ENCODE results near the gene ARHGAP24. TPM values are rescaled to one million over a fixed set of nuclear protein-coding genes. Genes with fewer than 3 reads are reported as not detected.
"Not testable (repeated sequence)": the region's sequence is repeated elsewhere in the genome, so short reads cannot be mapped to it uniquely, and the experiment has no call there.

The ARHGAP24 gene
- total and polyA plus RNA-seq, 12 donors, result 0.72 to 53.4 (median 4.4) TPM

DNA sequence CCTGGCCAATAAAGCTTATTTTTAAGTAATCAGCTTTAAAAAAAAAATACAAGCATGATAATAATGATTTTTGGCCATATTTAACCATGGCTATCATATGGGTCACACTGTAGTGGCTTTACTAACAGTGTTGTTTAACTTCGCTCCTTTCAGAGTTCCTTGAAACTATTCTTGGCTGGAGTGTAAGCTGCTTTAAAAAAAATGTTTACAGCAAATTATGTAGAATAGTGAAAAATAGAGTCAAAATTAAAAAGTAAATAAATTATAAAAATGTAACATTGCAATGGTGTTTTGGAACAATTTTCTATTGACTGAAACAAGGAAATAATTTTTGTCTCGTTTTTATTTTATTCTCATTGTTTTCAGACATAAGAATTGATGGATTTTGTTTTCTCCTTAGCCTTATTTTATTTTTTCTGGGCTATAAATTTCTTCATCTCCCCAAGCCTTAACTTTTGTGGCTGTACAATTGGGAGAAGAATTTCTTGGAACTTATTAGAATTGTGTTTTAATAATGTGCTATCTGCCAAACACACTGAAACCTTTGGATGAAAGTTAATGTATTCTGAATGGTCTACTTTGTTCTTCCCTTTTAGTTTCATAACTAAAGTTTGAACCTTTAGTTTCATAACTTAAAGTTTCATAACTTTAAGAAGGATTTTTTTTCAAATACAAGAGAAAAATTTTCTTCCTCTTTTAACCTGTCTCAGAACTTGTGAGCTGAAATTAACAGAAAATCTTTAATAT is 182.0 kb downstream of the ARHGAP24 start:
- Histone ChIP-seq H3K9me3 (replicated peaks in 1 of 3) (no peaks in the 10 kb centered on the region), H3K27ac (no peak overlapping the region), H3K4me1 (replicated peaks in 1 of 2) (no peaks in the 10 kb centered on the region), H3K27me3 (no peaks in the 10 kb centered on the region), H3K36me3 (replicated peaks in 1 of 2) (no peaks in the 10 kb centered on the region), H3K4me3 (no peak overlapping the region)
- DNase-seq, result no peak
- 67 to 77% (median 71%) methylated on average over 2 of the region's 2 CpGs for WGBS, 4 donors
- no peak for TF ChIP-seq POLR2A (IDR thresholded peaks at IDR 0.05)
- TF ChIP-seq, protein P1, sequence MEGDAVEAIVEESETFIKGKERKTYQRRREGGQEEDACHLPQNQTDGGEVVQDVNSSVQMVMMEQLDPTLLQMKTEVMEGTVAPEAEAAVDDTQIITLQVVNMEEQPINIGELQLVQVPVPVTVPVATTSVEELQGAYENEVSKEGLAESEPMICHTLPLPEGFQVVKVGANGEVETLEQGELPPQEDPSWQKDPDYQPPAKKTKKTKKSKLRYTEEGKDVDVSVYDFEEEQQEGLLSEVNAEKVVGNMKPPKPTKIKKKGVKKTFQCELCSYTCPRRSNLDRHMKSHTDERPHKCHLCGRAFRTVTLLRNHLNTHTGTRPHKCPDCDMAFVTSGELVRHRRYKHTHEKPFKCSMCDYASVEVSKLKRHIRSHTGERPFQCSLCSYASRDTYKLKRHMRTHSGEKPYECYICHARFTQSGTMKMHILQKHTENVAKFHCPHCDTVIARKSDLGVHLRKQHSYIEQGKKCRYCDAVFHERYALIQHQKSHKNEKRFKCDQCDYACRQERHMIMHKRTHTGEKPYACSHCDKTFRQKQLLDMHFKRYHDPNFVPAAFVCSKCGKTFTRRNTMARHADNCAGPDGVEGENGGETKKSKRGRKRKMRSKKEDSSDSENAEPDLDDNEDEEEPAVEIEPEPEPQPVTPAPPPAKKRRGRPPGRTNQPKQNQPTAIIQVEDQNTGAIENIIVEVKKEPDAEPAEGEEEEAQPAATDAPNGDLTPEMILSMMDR (IDR thresholded peaks at IDR 0.05), result no peak
- intact Hi-C loops (cut with DNase I), result no loop called here

DNA sequence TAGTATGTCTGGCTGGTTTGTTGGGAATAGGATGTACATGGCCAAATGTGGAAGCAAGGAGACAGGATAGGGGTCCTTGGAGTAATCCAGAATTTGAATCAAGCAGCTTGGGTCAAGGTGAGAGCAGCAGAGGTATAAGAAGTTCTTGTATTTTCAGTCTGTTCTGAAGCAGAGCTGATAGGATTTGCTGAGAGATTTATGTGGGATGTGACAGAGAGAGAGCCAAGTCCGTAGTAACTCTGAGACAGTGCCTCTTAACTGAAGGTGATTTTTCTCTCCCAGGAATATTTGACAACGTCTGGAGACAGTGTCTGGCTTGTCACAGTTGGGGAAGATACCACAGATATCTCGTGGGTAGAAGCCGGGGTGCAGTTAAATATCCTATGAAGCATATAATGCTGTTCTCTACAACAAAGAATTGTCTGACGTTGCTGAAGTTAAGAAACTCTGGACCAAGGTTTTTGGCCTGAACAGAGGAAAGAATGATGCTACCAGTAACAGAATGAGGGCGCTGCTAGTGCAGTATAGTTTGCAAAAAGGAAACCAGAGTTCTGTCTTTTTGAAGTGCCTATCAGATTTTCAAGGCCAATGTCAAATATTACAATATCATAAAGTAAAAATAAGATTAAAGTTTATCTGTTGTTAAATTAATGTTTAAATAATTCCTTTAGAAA is 184.0 kb downstream of the ARHGAP24 start:
- Histone ChIP-seq H3K9me3 (replicated peaks in 1 of 3) (no peaks in the 10 kb centered on the region), H3K27me3 (no peaks in the 10 kb centered on the region), H3K36me3 (replicated peaks in 1 of 2) (no peaks in the 10 kb centered on the region), H3K4me1 (replicated peaks in 1 of 2) (no peaks in the 10 kb centered on the region), H3K4me3 (no peak overlapping the region), H3K27ac (no peak overlapping the region)
- TF ChIP-seq, protein P1 (IDR thresholded peaks at IDR 0.05), result no peak
- no peak for TF ChIP-seq POLR2A (IDR thresholded peaks at IDR 0.05)
- WGBS, 4 donors, result 38 to 49% (median 45%) methylated on average over 6 of the region's 6 CpGs
- intact Hi-C loops (cut with DNase I), result no loop called here
- DNase-seq, result no peak

DNA sequence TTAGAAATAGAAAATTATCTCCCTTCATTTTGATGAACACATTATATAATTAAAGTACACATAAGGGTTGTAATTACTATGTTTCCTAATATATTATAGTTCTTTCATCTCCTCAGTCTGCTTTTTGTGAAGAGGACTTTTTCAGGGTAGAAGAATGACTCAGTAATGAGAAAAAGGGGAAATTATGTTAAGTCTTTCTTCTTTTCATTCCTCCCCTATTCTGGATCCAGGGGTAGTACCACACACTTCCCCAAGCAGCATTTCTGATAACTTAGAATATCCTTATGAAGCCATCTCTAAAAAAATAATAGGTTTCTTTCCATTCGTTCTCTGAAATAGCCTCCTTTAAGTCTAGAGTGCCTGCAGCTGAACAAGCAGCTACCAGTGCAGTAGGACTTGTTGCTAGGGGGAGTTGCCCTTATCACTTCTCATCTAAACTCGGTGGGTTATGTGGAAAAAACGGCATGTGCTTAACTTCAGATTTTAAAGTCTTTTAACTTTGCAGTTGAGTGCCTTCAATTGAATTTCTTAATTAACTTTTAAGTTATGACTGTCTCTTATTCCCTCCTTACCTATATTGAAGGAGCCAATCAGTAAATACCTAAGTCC is 184.8 kb downstream of the ARHGAP24 start:
- H3K27ac ChIP-seq, result peak overlapping the region in 1 of 5 donors; percentile 29
- TF ChIP-seq, protein P1 (IDR thresholded peaks at IDR 0.05), result no peak
- no peak for TF ChIP-seq POLR2A (IDR thresholded peaks at IDR 0.05)
- 47 to 56% (median 51%) methylated on average over 3 of the region's 3 CpGs for WGBS, 4 donors
- H3K4me1 ChIP-seq (replicated peaks in 1 of 2), result no peaks in the 10 kb centered on the region
- no peaks in the 10 kb centered on the region for H3K27me3 ChIP-seq
- intact Hi-C loops (cut with DNase I), result no loop called here
- H3K4me3 ChIP-seq, result no peak overlapping the region
- no peaks in the 10 kb centered on the region for H3K9me3 ChIP-seq (replicated peaks in 1 of 3)
- DNase-seq, result no peak
- H3K36me3 ChIP-seq (replicated peaks in 1 of 2), result no peaks in the 10 kb centered on the region

DNA sequence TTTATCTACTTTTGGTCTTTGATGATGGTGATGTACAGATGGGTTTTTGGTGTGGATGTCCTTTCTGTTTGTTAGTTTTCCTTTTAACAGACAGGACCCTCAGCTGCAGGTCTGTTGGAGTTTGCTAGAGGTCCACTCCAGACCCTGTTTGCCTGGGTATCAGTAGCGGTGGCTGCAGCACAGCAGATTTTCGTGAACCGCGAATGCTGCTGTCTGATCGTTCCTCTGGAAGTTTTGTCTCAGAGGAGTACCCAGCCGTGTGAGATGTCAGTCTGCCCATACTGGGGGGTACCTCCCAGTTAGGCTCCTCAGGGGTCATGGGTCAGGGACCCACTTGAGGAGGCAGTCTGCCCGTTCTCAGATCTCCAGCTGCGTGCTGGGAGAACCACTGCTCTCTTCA is 191.7 kb downstream of the ARHGAP24 start:
- H3K4me3 ChIP-seq; H3K27ac ChIP-seq; intact Hi-C loops (cut with DNase I); H3K36me3 ChIP-seq (replicated peaks in 1 of 2); H3K9me3 ChIP-seq (replicated peaks in 1 of 3); DNase-seq; H3K27me3 ChIP-seq; H3K4me1 ChIP-seq (replicated peaks in 1 of 2): not testable (repeated sequence)
- WGBS, 4 donors, result 80 to 97% (median 96%) methylated on average over 3 to 8 of the region's 8 CpGs
